Measurements from ENCODE around the gene MMD.

DNA sequence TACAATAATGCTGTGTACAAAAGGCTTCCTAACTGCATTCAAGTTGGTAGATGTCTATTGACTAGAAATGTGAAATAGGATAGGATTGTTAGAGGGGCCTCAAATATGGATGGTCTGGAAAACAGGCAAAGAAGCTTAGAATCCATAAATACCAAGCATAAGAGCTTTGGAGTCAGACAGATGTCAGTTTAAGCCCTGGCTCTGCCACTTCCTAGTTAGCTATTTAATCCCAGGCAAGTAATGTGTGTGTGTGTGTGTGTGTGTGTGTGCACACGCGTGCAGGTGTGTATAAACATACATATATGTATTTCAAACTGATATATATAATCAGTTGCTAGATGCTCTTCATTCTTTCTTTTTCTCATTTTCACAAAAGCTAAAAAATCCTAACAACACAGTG, 66.7 kb downstream of the MMD start:
- TF ChIP-seq, protein P1, sequence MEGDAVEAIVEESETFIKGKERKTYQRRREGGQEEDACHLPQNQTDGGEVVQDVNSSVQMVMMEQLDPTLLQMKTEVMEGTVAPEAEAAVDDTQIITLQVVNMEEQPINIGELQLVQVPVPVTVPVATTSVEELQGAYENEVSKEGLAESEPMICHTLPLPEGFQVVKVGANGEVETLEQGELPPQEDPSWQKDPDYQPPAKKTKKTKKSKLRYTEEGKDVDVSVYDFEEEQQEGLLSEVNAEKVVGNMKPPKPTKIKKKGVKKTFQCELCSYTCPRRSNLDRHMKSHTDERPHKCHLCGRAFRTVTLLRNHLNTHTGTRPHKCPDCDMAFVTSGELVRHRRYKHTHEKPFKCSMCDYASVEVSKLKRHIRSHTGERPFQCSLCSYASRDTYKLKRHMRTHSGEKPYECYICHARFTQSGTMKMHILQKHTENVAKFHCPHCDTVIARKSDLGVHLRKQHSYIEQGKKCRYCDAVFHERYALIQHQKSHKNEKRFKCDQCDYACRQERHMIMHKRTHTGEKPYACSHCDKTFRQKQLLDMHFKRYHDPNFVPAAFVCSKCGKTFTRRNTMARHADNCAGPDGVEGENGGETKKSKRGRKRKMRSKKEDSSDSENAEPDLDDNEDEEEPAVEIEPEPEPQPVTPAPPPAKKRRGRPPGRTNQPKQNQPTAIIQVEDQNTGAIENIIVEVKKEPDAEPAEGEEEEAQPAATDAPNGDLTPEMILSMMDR (IDR thresholded peaks at IDR 0.05) = no peak
- TF ChIP-seq POLR2A (IDR thresholded peaks at IDR 0.05) = no peak

All from testis (tissue), 2 donors.